ENCODE results near the gene PGBD5.

DNA sequence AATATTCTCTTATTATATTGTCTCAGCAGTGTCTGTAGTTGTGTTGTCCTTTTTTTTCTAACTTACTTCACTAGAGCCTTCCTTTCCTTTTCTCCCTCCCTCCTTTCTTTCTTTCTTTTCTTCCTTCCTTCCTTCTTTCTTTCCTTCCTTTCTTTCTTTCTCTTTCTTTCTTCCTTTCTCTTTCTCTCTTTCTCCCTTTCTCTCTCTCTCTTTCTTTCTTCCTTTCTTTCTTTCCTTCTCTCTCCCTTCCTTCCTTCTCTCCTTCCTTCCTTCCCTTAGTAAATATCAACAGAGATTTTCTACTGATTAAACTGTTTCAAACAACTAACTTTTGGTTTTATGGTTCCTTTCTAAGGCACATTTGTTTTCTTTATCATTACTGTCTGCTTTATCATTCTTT lies 43.1 kb upstream of the PGBD5 start:
- TF ChIP-seq EZH2 (IDR thresholded peaks at IDR 0.05) (no peak), POLR2AphosphoS5 (IDR thresholded peaks at IDR 0.05; ENCODE audit: borderline replicate concordance, low read depth, low read length) (no peak)
